HG03457 (cell line): ENCODE data around the gene GCDH.

Source experiments
- ATAC-seq: cut with Tn5 transposase; IDR thresholded peaks from one replicate; pipeline ENCODE4 v1.9.1; 2021; ENCODE audit warnings: moderate number of reproducible peaks; ENCODE audit not compliant: unreplicated experiment

The GCDH gene

GRCh38 chr19:12938779-12939601, 48.0 kb downstream of the GCDH start:
- peak; percentile 2 for ATAC-seq

GRCh38 chr19:12939975-12940423, 49.0 kb downstream of the GCDH start:
- no peak for ATAC-seq

GRCh38 chr19:12940897-12941296, 49.9 kb downstream of the GCDH start:
- ATAC-seq: no peak

DNA sequence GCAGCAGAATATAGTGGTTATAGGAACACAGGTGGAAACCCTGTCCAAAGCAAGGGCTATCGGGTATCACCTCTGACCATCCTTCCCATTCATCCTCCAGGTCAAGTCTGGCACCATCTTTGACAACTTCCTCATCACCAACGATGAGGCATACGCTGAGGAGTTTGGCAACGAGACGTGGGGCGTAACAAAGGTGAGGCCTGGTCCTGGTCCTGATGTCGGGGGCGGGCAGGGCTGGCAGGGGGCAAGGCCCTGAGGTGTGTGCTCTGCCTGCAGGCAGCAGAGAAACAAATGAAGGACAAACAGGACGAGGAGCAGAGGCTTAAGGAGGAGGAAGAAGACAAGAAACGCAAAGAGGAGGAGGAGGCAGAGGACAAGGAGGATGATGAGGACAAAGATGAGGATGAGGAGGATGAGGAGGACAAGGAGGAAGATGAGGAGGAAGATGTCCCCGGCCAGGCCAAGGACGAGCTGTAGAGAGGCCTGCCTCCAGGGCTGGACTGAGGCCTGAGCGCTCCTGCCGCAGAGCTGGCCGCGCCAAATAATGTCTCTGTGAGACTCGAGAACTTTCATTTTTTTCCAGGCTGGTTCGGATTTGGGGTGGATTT, 52.6 kb downstream of the GCDH start:
- ATAC-seq: no peak

DNA sequence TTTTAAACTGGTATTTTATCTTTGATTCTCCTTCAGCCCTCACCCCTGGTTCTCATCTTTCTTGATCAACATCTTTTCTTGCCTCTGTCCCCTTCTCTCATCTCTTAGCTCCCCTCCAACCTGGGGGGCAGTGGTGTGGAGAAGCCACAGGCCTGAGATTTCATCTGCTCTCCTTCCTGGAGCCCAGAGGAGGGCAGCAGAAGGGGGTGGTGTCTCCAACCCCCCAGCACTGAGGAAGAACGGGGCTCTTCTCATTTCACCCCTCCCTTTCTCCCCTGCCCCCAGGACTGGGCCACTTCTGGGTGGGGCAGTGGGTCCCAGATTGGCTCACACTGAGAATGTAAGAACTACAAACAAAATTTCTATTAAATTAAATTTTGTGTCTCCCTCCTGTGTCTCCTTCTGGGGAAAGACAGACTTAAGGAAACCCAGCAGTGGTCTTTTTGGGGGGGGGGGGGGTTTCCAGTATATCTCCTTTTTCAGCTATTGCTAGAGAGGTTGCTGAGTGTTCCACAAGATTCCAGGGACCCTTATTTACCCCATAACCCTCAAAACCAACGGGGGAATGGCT, 53.2 kb downstream of the GCDH start:
- ATAC-seq: no peak

DNA sequence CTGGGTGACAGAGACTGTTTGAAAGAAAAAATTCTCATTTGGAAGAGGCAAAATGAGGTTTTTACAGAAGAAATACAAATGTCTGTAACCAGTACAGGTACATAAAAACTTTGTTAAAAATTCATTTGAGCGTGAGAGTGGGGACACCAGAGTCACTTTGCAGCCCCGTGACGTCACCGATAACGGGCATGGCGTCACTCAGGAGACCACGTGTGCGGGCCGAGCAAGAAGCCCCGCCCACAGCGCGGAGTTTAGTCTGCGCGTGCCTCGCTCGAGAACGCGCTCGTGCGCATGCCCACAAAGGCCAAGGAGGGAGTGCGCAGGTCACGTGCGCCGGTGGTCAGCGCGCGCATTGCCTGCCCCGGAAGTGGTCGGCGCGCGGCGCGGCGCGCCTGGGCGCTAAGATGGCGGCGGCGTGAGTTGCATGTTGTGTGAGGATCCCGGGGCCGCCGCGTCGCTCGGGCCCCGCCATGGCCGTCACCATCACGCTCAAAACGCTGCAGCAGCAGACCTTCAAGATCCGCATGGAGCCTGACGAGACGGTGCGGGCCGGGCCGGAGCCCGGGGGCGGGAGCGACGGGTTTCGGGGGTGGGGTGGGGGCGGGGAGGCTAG, 54.6 kb downstream of the GCDH start, which contains the start of gene RAD23A:
RAD23A (plus strand) TSS at position 384 of the 613 bp plus-strand sequence; CDS start at position 471, 87 bp downstream.
- ATAC-seq: peak; percentile 48

- peak; percentile 23 for ATAC-seq
Observed at GRCh38 chr19:12946092-12946721, 55.2 kb downstream of the GCDH start.

DNA sequence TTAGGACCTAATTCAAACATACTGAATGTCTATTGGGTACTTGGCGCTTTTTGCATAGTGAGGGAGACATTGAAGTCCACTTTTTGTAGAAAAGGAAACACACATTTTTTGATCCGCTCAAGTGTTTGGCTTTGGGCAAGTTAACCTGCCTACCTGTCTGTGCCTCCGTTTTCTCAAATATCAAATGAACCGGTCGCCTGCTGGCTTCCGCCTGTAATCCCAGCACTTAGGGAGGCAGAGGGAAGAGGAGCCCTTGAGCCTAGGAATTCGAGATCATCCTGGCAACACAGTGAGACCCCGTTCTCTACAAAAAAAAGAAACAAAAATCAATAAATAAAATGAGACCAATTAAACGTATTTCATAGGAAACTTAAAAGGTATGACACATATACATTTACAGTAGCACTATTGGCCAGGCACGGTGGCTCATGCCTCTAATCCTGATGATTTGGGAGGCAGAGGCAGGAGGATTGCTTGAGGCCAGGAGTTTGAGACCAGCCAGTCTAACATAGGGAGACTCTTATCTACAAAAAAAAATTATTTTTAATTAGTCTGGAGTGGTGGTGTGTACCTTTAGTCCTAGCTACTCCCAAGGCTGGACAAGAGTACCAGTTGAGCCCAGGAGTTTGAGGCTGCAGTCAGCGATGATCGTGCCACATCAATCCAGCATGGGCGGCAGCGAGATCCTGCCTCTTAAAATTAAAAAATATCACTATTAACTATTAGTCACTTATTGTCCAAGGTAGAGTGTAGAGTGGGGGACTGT, 56.0 kb downstream of the GCDH start:
- no peak for ATAC-seq

- ATAC-seq: no peak
Observed at GRCh38 chr19:12947702-12948611, 57.0 kb downstream of the GCDH start.

GRCh38 chr19:12948612-12949362, 57.8 kb downstream of the GCDH start:
- no peak for ATAC-seq
